Mesodermal cell (in vitro differentiated cells): Measurements from ENCODE around the gene GPAT2.
"Not testable (repeated sequence)": the region's sequence is repeated elsewhere in the genome, so short reads cannot be mapped to it uniquely, and the experiment has no call there.

Experiments used
- H3K27ac ChIP-seq: 2 replicates; pipeline ENCODE4 v1.7.0; 2013; ENCODE audit warnings: mild to moderate bottlenecking, low read depth, low read length, moderate library complexity; ENCODE audit not compliant: severe bottlenecking
- H3K36me3 ChIP-seq: 2 replicates; pipeline ENCODE4 v1.7.1; 2013; ENCODE audit warnings: mild to moderate bottlenecking, low read length, moderate library complexity; ENCODE audit not compliant: control insufficient read depth, insufficient read depth
- H3K4me1 ChIP-seq: one replicate; pipeline ENCODE4 v1.7.1; 2013; ENCODE audit warnings: mild to moderate bottlenecking, low read length; ENCODE audit not compliant: insufficient read depth, control insufficient read depth, poor library complexity, severe bottlenecking
- H3K4me3 ChIP-seq: 2 replicates; pipeline ENCODE4 v1.7.0; 2013; ENCODE audit warnings: low read length, control low read depth, mild to moderate bottlenecking; ENCODE audit not compliant: insufficient read depth, poor library complexity, severe bottlenecking; ENCODE audit errors: extremely low read depth
- H3K9me3 ChIP-seq: 2 replicates; pipeline ENCODE4 v1.7.1; 2013; ENCODE audit warnings: mild to moderate bottlenecking, low read length, moderate library complexity; ENCODE audit not compliant: control insufficient read depth
- WGBS, 2 experiments: methylation state at CpG; one replicate each; pipeline ENCODE4 v1.1.5; 2013; ENCODE audit warnings: missing lambda C conversion rate in 2 of 2; ENCODE audit not compliant: insufficient coverage in 2 of 2; 5-methylcytosine and 5-hydroxymethylcytosine counted together

Gene GPAT2

GRCh38 chr2:96064047-96064675 is 29.4 kb upstream of the GPAT2 start:
- H3K4me1 ChIP-seq, H3K27ac ChIP-seq, H3K36me3 ChIP-seq, H3K9me3 ChIP-seq, H3K4me3 ChIP-seq: not testable (repeated sequence)
- WGBS, 2 experiments: 80 to 92% methylated on average over 1 of the region's 3 CpGs

DNA sequence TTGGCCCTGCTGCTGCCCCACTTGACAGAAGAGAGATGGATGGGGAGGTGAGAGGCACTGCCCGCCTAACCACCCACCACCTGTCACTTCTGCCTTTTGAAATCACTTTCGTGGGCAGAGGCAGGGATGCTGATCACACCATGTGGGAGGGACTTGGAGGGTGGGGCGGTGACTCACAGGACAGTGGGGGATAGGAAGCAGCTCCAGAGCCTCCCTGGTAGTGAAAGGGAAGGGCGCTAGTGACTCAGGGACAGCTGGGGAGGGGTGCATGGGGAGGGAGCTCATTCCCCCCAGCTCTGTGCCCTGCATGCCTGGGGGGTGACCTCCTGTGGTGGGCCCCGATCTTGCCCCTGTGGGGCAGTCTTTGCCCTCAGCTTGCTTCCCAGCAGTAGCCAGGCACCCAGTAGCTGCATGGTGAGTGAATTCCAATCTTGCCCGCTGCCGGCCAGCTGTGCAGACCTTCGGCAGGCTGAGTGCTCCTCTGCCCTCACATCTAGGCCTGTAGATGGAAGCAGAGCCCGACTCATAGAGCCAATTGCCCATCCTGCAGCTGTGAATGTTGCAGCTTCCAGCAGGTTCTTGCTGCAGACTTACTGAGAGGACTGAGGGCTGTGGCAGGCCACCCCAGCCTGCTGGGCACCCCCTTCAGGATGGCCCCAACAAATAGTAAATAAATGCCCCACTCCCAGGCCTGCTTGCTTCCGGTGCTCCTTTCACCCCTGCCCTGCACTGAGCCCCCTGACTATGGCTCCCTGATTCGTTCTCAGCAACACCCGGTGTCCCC is 28.6 kb upstream of the GPAT2 start:
- H3K9me3 ChIP-seq, H3K4me1 ChIP-seq, H3K4me3 ChIP-seq, H3K36me3 ChIP-seq: not testable (repeated sequence)
- 47 to 59% methylated on average over 6 to 7 of the region's 12 CpGs for WGBS, 2 experiments
- peak overlapping the region; percentile 36 for H3K27ac ChIP-seq

- H3K27ac ChIP-seq, H3K9me3 ChIP-seq: not testable (repeated sequence)
- WGBS, 2 experiments: 82 to 88% methylated on average over 2 to 3 of the region's 5 CpGs
These were observed 27.8 kb upstream of the GPAT2 start for GRCh38 chr2:96062483-96062882.

GRCh38 chr2:96061901-96062300 is 27.2 kb upstream of the GPAT2 start:
- H3K27ac ChIP-seq, H3K4me1 ChIP-seq, H3K9me3 ChIP-seq, H3K36me3 ChIP-seq, H3K4me3 ChIP-seq: not testable (repeated sequence)
- whole genome bisulfite sequencing, 2 experiments: 79 to 92% methylated on average over 9 of the region's 9 CpGs

More at GRCh38 chr2:96062483-96062882, 27.8 kb upstream of the GPAT2 start:
- H3K36me3 ChIP-seq, H3K4me1 ChIP-seq, H3K4me3 ChIP-seq: not testable (repeated sequence)

- 89 to 90% methylated on average over 2 to 6 of the region's 8 CpGs for WGBS, 2 experiments
- not testable (repeated sequence) for H3K9me3 ChIP-seq, H3K4me3 ChIP-seq, H3K27ac ChIP-seq, H3K4me1 ChIP-seq, H3K36me3 ChIP-seq
These were observed 26.6 kb upstream of the GPAT2 start for GRCh38 chr2:96061197-96061817.

GRCh38 chr2:96060325-96060724 is 25.6 kb upstream of the GPAT2 start:
- WGBS, 2 experiments: 60 to 100% methylated on average over 1 of the region's 10 CpGs
- H3K36me3 ChIP-seq, H3K4me1 ChIP-seq, H3K4me3 ChIP-seq, H3K27ac ChIP-seq, H3K9me3 ChIP-seq: not testable (repeated sequence)

GRCh38 chr2:96059443-96059842 is 24.7 kb upstream of the GPAT2 start:
- H3K27ac ChIP-seq, H3K4me1 ChIP-seq, H3K36me3 ChIP-seq, H3K4me3 ChIP-seq, H3K9me3 ChIP-seq: not testable (repeated sequence)
- WGBS, 2 experiments: no CpG with 5 or more reads among the region's 6 CpGs

GRCh38 chr2:96055830-96056229 is 21.1 kb upstream of the GPAT2 start:
- not testable (repeated sequence) for H3K4me3 ChIP-seq, H3K9me3 ChIP-seq, H3K4me1 ChIP-seq, H3K27ac ChIP-seq, H3K36me3 ChIP-seq
- no CpG with 5 or more reads among the region's 6 CpGs for WGBS, 2 experiments

- not testable (repeated sequence) for H3K9me3 ChIP-seq, H3K4me1 ChIP-seq, H3K4me3 ChIP-seq, H3K27ac ChIP-seq, H3K36me3 ChIP-seq
- WGBS, 2 experiments: 90% methylated on average over 2 of the region's 7 CpGs; no CpG with 5 or more reads in 1 of the 2 experiments
These were observed 19.8 kb upstream of the GPAT2 start for GRCh38 chr2:96054537-96054936.

DNA sequence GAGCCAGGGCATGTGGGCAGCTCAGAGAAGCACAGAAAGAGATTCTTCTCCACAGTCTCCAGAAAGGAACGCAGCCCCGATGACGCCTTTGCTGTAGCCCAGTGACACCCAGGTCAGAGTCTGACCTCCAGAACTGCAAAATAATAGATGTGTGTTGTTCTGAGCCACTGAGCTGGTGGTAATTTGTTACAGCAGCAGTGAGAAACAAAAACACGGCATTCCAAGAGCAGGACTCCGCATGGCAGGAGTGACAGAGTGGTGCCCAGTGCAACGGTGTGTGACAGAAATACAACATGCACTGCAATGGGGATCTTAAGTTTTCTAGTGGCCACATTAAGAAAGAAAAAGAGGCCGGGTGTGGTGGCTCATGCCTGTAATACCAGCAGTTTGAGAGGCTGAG is 18.7 kb upstream of the GPAT2 start:
- H3K9me3 ChIP-seq, H3K4me3 ChIP-seq, H3K4me1 ChIP-seq, H3K27ac ChIP-seq, H3K36me3 ChIP-seq: not testable (repeated sequence)
- 80 to 100% methylated on average over 2 to 3 of the region's 7 CpGs for WGBS, 2 experiments

DNA sequence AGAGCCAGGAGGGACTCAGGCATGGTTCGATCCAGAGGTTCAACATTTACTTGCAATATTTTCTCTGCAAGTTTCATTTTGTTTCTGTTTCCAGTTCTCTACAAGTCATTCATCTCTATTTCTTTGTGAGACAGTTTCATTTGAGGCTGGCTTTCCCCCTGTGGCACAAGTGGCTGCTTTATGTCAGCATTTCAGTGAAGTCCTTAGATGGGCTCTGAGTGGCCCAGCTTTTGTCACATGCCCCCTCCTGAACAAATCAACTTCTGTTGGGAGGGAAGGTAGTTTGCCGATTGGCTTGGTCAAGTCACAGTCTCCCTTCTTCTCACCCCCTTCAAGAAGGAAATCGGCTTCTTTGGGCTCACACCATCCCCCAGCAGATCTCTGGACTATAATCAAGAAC is 17.9 kb upstream of the GPAT2 start:
- H3K27ac ChIP-seq, H3K4me3 ChIP-seq, H3K9me3 ChIP-seq, H3K36me3 ChIP-seq, H3K4me1 ChIP-seq: not testable (repeated sequence)
- WGBS, 2 experiments: 83 to 100% methylated on average over 1 of the region's 3 CpGs
